GM13977 (cell line): ENCODE data around the gene ATG9A.

Source experiments
- DNase-seq: peaks from one replicate; pipeline ENCODE4 v3.0.0; 2012; ENCODE audit warnings: low spot score
- CTCF ChIP-seq: IDR thresholded peaks from 2 replicates; pipeline ENCODE4 v1.5.1; 2012; ENCODE audit warnings: mild to moderate bottlenecking, control low read depth; ENCODE audit not compliant: insufficient read depth; ENCODE audit errors: extremely low read depth, missing control alignments
- in situ Hi-C: fragments of 300-500 bp; cut with MboI; formaldehyde crosslinking; loops from one replicate; pipeline ENCODE4 v1.12.0; 2022; ENCODE audit warnings: low sequenced_read_pairs, low pct_unique_long_range_greater_than_20kb, mixed read lengths, inconsistent platforms; ENCODE audit not compliant: unreplicated experiment

Gene ATG9A

GRCh38 chr2:219171231-219171651 lies 58.2 kb downstream of the ATG9A start:
- in situ Hi-C loops, result loop anchor here (5.0 to 10.0 kb wide), 2 partner anchors 36 to 124 kb away; partner anchors contain the start of gene ZFAND2B

GRCh38 chr2:219169930-219170654 lies 59.3 kb downstream of the ATG9A start, which contains the start of gene SLC23A3:
Gene SLC23A3, minus strand, starts transcription at chr2:219170029. Its CDS starts 45 bp downstream, at chr2:219169984.
- in situ Hi-C loops, result loop anchor here (5.0 to 10.0 kb wide), 2 partner anchors 37 to 125 kb away; partner anchors contain the start of gene ZFAND2B
- TF ChIP-seq CTCF, result no peak
- no peak for DNase-seq

More at GRCh38 chr2:219171231-219171651, 58.2 kb downstream of the ATG9A start:
- TF ChIP-seq CTCF, result peak; percentile 58
- DNase-seq, result peak; percentile 44
